Thyroid gland (tissue), 4 donors: ENCODE data around the gene CACNB3. TPM values are rescaled to one million over a fixed set of nuclear protein-coding genes. Genes with fewer than 3 reads are reported as not detected.

ENCODE experiments used
- DNase-seq, 2 donors: peaks; one replicate each; pipeline ENCODE4 v3.0.0-alpha.2; 2019
- H3K27ac ChIP-seq, 3 donors: fragments of 200-600 bp; sonication (generic); 1 replicate in 2 of 3; 2 replicates in 1 of 3; pipeline ENCODE4 v1.5.1; 2016 to 2019; ENCODE audit warnings: mild to moderate bottlenecking in 1 of 3, moderate library complexity in 1 of 3
- H3K27me3 ChIP-seq: fragments of 200-600 bp; sonication (generic); one replicate; pipeline ENCODE4 v1.5.1; 2019
- H3K36me3 ChIP-seq, 2 donors: fragments of 200-600 bp; sonication (generic); one replicate each; pipeline ENCODE4 v1.5.1; 2016 to 2019
- H3K4me1 ChIP-seq, 2 donors: fragments of 200-600 bp; sonication (generic); one replicate each; pipeline ENCODE4 v1.5.1; 2017 to 2019
- H3K4me3 ChIP-seq, 3 donors: fragments of 200-600 bp; sonication (generic); replicated peaks in 1 of 3; 1 replicate in 2 of 3; 2 replicates in 1 of 3; pipeline ENCODE4 v1.5.1; 2016; ENCODE audit warnings: mild to moderate bottlenecking in 1 of 3
- H3K9me3 ChIP-seq: fragments of 200-600 bp; sonication (generic); one replicate; pipeline ENCODE4 v1.5.1; 2017
- CTCF ChIP-seq, 6 experiments: fragments of 200-600 bp in 3 of 6; fragments of 450-650 bp in 3 of 6; sonication (generic) in 3 of 6; IDR thresholded peaks; one replicate each; pipeline ENCODE4 v1.5.1; 2016 to 2019; ENCODE audit warnings: antibody characterized with exemption in 6 of 6, mild to moderate bottlenecking in 2 of 6, inconsistent platforms in 1 of 6, moderate library complexity in 1 of 6
- POLR2A ChIP-seq, 2 donors: fragments of 450-650 bp; IDR thresholded peaks; one replicate each; pipeline ENCODE4 v1.6.1; 2017; ENCODE audit warnings: antibody characterized with exemption in 2 of 2, mild to moderate bottlenecking in 2 of 2, moderate library complexity in 1 of 2
- WGBS, 2 donors: methylation state at CpG; one replicate each; pipeline ENCODE4 v1.1.5; 2017; 5-methylcytosine and 5-hydroxymethylcytosine counted together
- intact Hi-C: fragments of 100-400 bp; cut with DNase I; formaldehyde crosslinking; loops from one replicate; pipeline ENCODE4 v1.15.1; 2023
- total RNA-seq, 4 donors: library from RNA; depleted of rRNA; stranded (reverse); fragments of >200 nt; gene quantifications; one replicate each; pipeline ENCODE4 v1.2.3, GENCODE V29; 2016

Gene CACNB3
- total RNA-seq, 4 donors from 2014 or later, result 7.1 to 16.4 (median 13.1) TPM

- no peak for DNase-seq
- H3K27me3 ChIP-seq, result no peaks in the 10 kb centered on the region
- H3K36me3 ChIP-seq, result peaks cover 7 to 18% of the 10 kb centered on the region in 2 donors
- peaks cover 0 to 5% of the 10 kb centered on the region in 2 donors for H3K4me1 ChIP-seq
- no peak overlapping the region for H3K4me3 ChIP-seq
- TF ChIP-seq CTCF (IDR thresholded peaks at IDR 0.05) (no peak), POLR2A (IDR thresholded peaks at IDR 0.05) (no peak)
- intact Hi-C loops, result no loop called here
- 85 to 91% methylated on average over 4 of the region's 4 CpGs for WGBS, 2 donors
- H3K9me3 ChIP-seq, result no peaks in the 10 kb centered on the region
- H3K27ac ChIP-seq, result no peak overlapping the region
Measured at GRCh38 chr12:48824905-48825304, 6.6 kb downstream of the CACNB3 start.

- intact Hi-C loops, result no loop called here
- Histone ChIP-seq H3K4me3 (no peak overlapping the region), H3K27ac (no peak overlapping the region), H3K4me1 (peaks cover 0 to 5% of the 10 kb centered on the region in 2 donors), H3K9me3 (no peaks in the 10 kb centered on the region), H3K36me3 (peaks cover 21 to 32% of the 10 kb centered on the region in 2 donors), H3K27me3 (no peaks in the 10 kb centered on the region)
- TF ChIP-seq POLR2A (IDR thresholded peaks at IDR 0.05) (no peak), CTCF (IDR thresholded peaks at IDR 0.05) (no peak)
- DNase-seq, result no peak
- 75 to 83% methylated on average over 11 to 15 of the region's 15 CpGs for WGBS, 2 donors
Measured at GRCh38 chr12:48826209-48826855, 8.0 kb downstream of the CACNB3 start.

- H3K27me3 ChIP-seq, result no peaks in the 10 kb centered on the region
- intact Hi-C loops, result no loop called here
- 91 to 94% methylated on average over 8 of the region's 8 CpGs for WGBS, 2 donors
- peaks cover 0 to 5% of the 10 kb centered on the region in 2 donors for H3K4me1 ChIP-seq
- TF ChIP-seq CTCF (IDR thresholded peaks at IDR 0.05) (no peak), POLR2A (IDR thresholded peaks at IDR 0.05) (no peak)
- H3K9me3 ChIP-seq, result no peaks in the 10 kb centered on the region
- H3K27ac ChIP-seq, result no peak overlapping the region
- DNase-seq, result no peak
- peaks cover 28 to 39% of the 10 kb centered on the region in 2 donors for H3K36me3 ChIP-seq
- no peak overlapping the region for H3K4me3 ChIP-seq
Measured at GRCh38 chr12:48827026-48827425, 8.7 kb downstream of the CACNB3 start.

GRCh38 chr12:48827513-48828096 is 9.3 kb downstream of the CACNB3 start:
- Histone ChIP-seq H3K36me3 (peaks cover 34 to 45% of the 10 kb centered on the region in 2 donors), H3K4me1 (no peaks in the 10 kb centered on the region), H3K4me3 (no peak overlapping the region), H3K9me3 (no peaks in the 10 kb centered on the region), H3K27ac (no peak overlapping the region), H3K27me3 (no peaks in the 10 kb centered on the region)
- TF ChIP-seq POLR2A (IDR thresholded peaks at IDR 0.05), result no peak
- TF ChIP-seq CTCF (IDR thresholded peaks at IDR 0.05), result no peak
- intact Hi-C loops, result no loop called here
- DNase-seq, result no peak
- 94% methylated on average over 2 to 9 of the region's 17 CpGs for WGBS, 2 donors

GRCh38 chr12:48828293-48828692 is 10.0 kb downstream of the CACNB3 start:
- Histone ChIP-seq H3K27me3 (no peaks in the 10 kb centered on the region), H3K27ac (no peak overlapping the region), H3K4me3 (no peak overlapping the region), H3K4me1 (no peaks in the 10 kb centered on the region), H3K36me3 (peaks cover 41 to 52% of the 10 kb centered on the region in 2 donors), H3K9me3 (no peaks in the 10 kb centered on the region)
- DNase-seq, result no peak
- intact Hi-C loops, result no loop called here
- TF ChIP-seq CTCF (IDR thresholded peaks at IDR 0.05) (no peak), POLR2A (IDR thresholded peaks at IDR 0.05) (no peak)
- WGBS, 2 donors, result 65 to 78% methylated on average over 2 of the region's 2 CpGs
